H9 (cell line): ENCODE results near the gene FBXO17. TPM values are rescaled to one million over a fixed set of nuclear protein-coding genes. Genes with fewer than 3 reads are reported as not detected.

Experiments used
- DNase-seq: peaks from one replicate; pipeline ENCODE4 v3.0.0-alpha.2; 2017
- H2AFZ ChIP-seq: one replicate; pipeline ENCODE4 v1.6.1; 2013; ENCODE audit warnings: mild to moderate bottlenecking, low read length, control low read depth, moderate library complexity
- H2AK5ac ChIP-seq: 2 replicates; pipeline ENCODE4 v1.6.1; 2013; ENCODE audit warnings: low read length, control low read depth, mixed read lengths; ENCODE audit not compliant: insufficient read length
- H2BK120ac ChIP-seq: one replicate; pipeline ENCODE4 v1.6.1; 2013; ENCODE audit warnings: low read depth, mild to moderate bottlenecking, low read length, control low read depth, inconsistent platforms; ENCODE audit not compliant: poor library complexity, severe bottlenecking
- H2BK12ac ChIP-seq: 2 replicates; pipeline ENCODE4 v1.6.1; 2013; ENCODE audit warnings: low read length, control low read depth, mixed read lengths, low read depth; ENCODE audit not compliant: insufficient read length
- H2BK15ac ChIP-seq: 2 replicates; pipeline ENCODE4 v1.6.1; 2013; ENCODE audit warnings: low read depth, low read length, control low read depth
- H2BK20ac ChIP-seq: one replicate; pipeline ENCODE4 v1.6.1; 2013; ENCODE audit warnings: low read depth, mild to moderate bottlenecking, low read length, control low read depth, inconsistent platforms; ENCODE audit not compliant: poor library complexity, severe bottlenecking
- H2BK5ac ChIP-seq: 2 replicates; pipeline ENCODE4 v1.6.1; 2013; ENCODE audit warnings: low read length, control low read depth, mixed read lengths; ENCODE audit not compliant: insufficient read length
- H3K14ac ChIP-seq: 2 replicates; pipeline ENCODE4 v1.6.1; 2013; ENCODE audit warnings: low read length, control low read depth; ENCODE audit not compliant: insufficient read depth
- H3K18ac ChIP-seq: 2 replicates; pipeline ENCODE4 v1.6.1; 2013; ENCODE audit warnings: low read depth, mild to moderate bottlenecking, mixed read lengths, low read length, control low read depth; ENCODE audit not compliant: insufficient read length
- H3K23ac ChIP-seq: 2 replicates; pipeline ENCODE4 v1.6.1; 2013; ENCODE audit warnings: low read length, control low read depth, mixed read lengths, low read depth; ENCODE audit not compliant: insufficient read length
- H3K23me2 ChIP-seq: 2 replicates; pipeline ENCODE4 v1.6.1; 2013; ENCODE audit warnings: low read depth, mild to moderate bottlenecking, mixed read lengths, low read length, control low read depth; ENCODE audit not compliant: insufficient read length, poor library complexity, severe bottlenecking
- H3K27ac ChIP-seq: 2 replicates; pipeline ENCODE4 v1.5.1; 2013; ENCODE audit warnings: low read length, control low read depth, mixed read lengths, low read depth; ENCODE audit not compliant: insufficient read length
- H3K27me3 ChIP-seq: 2 replicates; pipeline ENCODE4 v1.6.1; 2013; ENCODE audit warnings: low read length, control low read depth, inconsistent platforms; ENCODE audit not compliant: insufficient read depth
- H3K4ac ChIP-seq: 2 replicates; pipeline ENCODE4 v1.6.1; 2013; ENCODE audit warnings: low read depth, mild to moderate bottlenecking, control low read depth, inconsistent platforms, low read length, moderate library complexity
- H3K4me1 ChIP-seq: 2 replicates; pipeline ENCODE4 v1.6.1; 2013; ENCODE audit warnings: low read length, control low read depth, inconsistent platforms; ENCODE audit not compliant: insufficient read depth
- H3K4me2 ChIP-seq: 2 replicates; pipeline ENCODE4 v1.6.1; 2013; ENCODE audit warnings: low read length, control low read depth, mixed read lengths; ENCODE audit not compliant: insufficient read length, insufficient read depth
- H3K56ac ChIP-seq: 2 replicates; pipeline ENCODE4 v1.6.1; 2013; ENCODE audit warnings: low read depth, mild to moderate bottlenecking, mixed read lengths, low read length, control low read depth; ENCODE audit not compliant: insufficient read length
- H3K79me1 ChIP-seq: 2 replicates; pipeline ENCODE4 v1.6.1; 2013; ENCODE audit warnings: low read depth, mild to moderate bottlenecking, moderate library complexity, low read length, control low read depth, inconsistent platforms; ENCODE audit not compliant: insufficient read depth, poor library complexity, severe bottlenecking
- H3K79me2 ChIP-seq: 2 replicates; pipeline ENCODE4 v1.6.1; 2013; ENCODE audit warnings: low read length, control low read depth, inconsistent platforms; ENCODE audit not compliant: insufficient read depth
- H3K9ac ChIP-seq: 2 replicates; pipeline ENCODE4 v1.6.1; 2013; ENCODE audit warnings: low read length, control low read depth, mixed read lengths; ENCODE audit not compliant: insufficient read length; ENCODE audit errors: extremely low read depth
- H3K9me3 ChIP-seq: one replicate; pipeline ENCODE4 v1.6.1; 2013; ENCODE audit warnings: low read depth, low read length, inconsistent platforms; ENCODE audit not compliant: control insufficient read depth
- H3T11ph ChIP-seq: one replicate; pipeline ENCODE4 v1.6.1; 2013; ENCODE audit warnings: mild to moderate bottlenecking, low read length, control low read depth, inconsistent platforms
- H4K20me1 ChIP-seq: one replicate; pipeline ENCODE4 v1.6.1; 2013; ENCODE audit not compliant: control insufficient read depth, insufficient read length, insufficient read depth
- H4K5ac ChIP-seq: 2 replicates; pipeline ENCODE4 v1.6.1; 2013; ENCODE audit warnings: low read depth, mild to moderate bottlenecking, mixed read lengths, low read length, control low read depth; ENCODE audit not compliant: insufficient read length
- H4K8ac ChIP-seq: replicated peaks from 2 replicates; pipeline ENCODE4 v1.6.1; 2013; ENCODE audit warnings: low read length, control low read depth, mixed read lengths, low read depth; ENCODE audit not compliant: insufficient read length
- H4K91ac ChIP-seq: 2 replicates; pipeline ENCODE4 v1.6.1; 2013; ENCODE audit warnings: low read depth, mild to moderate bottlenecking, moderate library complexity, mixed read lengths, low read length, control low read depth; ENCODE audit not compliant: insufficient read length
- H3K27ac Mint-ChIP-seq, 3 experiments: 2 replicates in 2 of 3; 3 replicates in 1 of 3; pipeline ENCODE4 v1.8.0; 2020 to 2021; ENCODE audit warnings: mixed read lengths in 3 of 3, mild to moderate bottlenecking in 1 of 3, moderate library complexity in 1 of 3
- H3K27me3 Mint-ChIP-seq: 2 replicates; pipeline ENCODE4 v1.8.0; 2021; ENCODE audit warnings: low read depth, mild to moderate bottlenecking, moderate library complexity, mixed read lengths
- H3K36me3 Mint-ChIP-seq, 3 experiments: 2 replicates in 2 of 3; 3 replicates in 1 of 3; pipeline ENCODE4 v1.8.0; 2020 to 2021; ENCODE audit warnings: low read depth in 3 of 3, mixed read lengths in 3 of 3; ENCODE audit not compliant: insufficient read depth in 1 of 3
- H3K4me1 Mint-ChIP-seq, 2 experiments: 2 replicates each; pipeline ENCODE4 v1.8.0; 2020; ENCODE audit warnings: mixed read lengths in 2 of 2
- H3K4me3 Mint-ChIP-seq, 2 experiments: 2 replicates in 1 of 2; 3 replicates in 1 of 2; pipeline ENCODE4 v1.8.0; 2020 to 2021; ENCODE audit warnings: mild to moderate bottlenecking in 2 of 2, mixed read lengths in 2 of 2, moderate library complexity in 1 of 2
- H3K9me3 Mint-ChIP-seq, 2 experiments: 2 replicates in 1 of 2; 3 replicates in 1 of 2; pipeline ENCODE4 v1.8.0; 2020; ENCODE audit warnings: mild to moderate bottlenecking in 2 of 2, mixed read lengths in 2 of 2, moderate library complexity in 1 of 2
- WGBS: extraction: QIAGEN DNeasy Blood & Tissue Kit; methylation state at CpG from one replicate; pipeline ENCODE4 v1.1.7; 2013; ENCODE audit warnings: missing lambda C conversion rate, low lambda C conversion rate, mixed read lengths; ENCODE audit not compliant: insufficient read length; ENCODE audit errors: extremely low coverage; 5-methylcytosine and 5-hydroxymethylcytosine counted together
- total RNA-seq: library from RNA; stranded (reverse); gene quantifications from 2 replicates; pipeline ENCODE4 v1.2.1, GENCODE V29; 2021
- TF ChIP-seq, protein P1 (sequence below): fragments of 200-600 bp; sonication (generic); conservative IDR thresholded peaks from 3 replicates; pipeline ENCODE4 v1.8.0; 2021; ENCODE audit warnings: antibody characterized with exemption, mild to moderate bottlenecking

FBXO17 gene
- total RNA-seq, 1 experiment from 2014 or later = 25.5 TPM

DNA sequence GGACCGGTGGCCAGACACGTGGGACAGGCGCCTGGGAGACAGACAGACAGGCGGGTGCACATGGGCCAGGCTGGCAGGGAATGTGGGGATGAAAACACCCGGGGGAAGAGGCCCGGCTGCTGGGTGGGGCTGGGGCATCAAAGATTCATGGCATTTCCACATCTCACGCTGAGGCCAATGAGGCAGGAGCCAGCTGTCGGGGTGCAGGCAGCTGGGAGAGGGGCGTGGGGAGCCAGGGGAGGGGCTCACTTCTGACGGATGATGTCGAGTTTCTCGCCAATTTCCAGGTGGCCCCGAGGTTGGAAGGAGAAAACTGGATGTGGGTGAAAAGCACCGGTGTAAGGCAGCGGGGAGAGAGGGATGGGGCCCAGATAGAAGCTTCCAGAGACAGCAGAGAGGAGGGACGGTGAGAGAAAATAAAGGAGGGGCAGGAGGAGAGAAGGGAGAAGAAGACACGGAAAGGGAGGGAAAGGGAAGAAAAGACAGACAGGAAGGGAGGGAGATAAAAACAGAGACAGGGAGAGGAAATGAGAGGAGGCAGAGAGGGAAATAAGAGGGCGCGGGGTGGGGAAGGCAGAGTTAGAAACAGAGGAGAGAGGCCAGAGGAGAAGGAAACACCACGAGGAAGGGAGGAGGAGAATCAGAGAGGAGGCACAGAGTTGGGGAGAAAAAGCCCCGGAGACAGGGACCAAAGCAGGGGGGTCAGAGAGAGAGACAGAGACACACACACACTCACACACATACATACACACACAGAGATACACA, 55.5 kb downstream of the FBXO17 start:
- WGBS = no CpG with 5 or more reads among the region's 21 CpGs
- no peaks in the 10 kb centered on the region for H3K79me2 ChIP-seq
- H3K56ac ChIP-seq = no peak overlapping the region
- H2AFZ ChIP-seq = no peak overlapping the region
- no peaks in the 10 kb centered on the region for H3K23me2 ChIP-seq
- Mint-ChIP-seq H3K27ac (no peak overlapping the region), H3K36me3 (peaks cover 19 to 33% (median 28%) of the 10 kb centered on the region in 3 experiments; a peak in 6 of 7 replicates), H3K4me1 (no peaks in the 10 kb centered on the region), H3K27me3 (no peaks in the 10 kb centered on the region), H3K4me3 (no peak overlapping the region), H3K9me3 (no peaks in the 10 kb centered on the region)
- no peaks in the 10 kb centered on the region for H3K9me3 ChIP-seq
- no peak overlapping the region for H4K8ac ChIP-seq
- H3K14ac ChIP-seq = no peak overlapping the region
- H4K5ac ChIP-seq = no peak overlapping the region
- H2BK12ac ChIP-seq = no peak overlapping the region
- no peak overlapping the region for H3K9ac ChIP-seq
- no peak overlapping the region for H2BK20ac ChIP-seq
- H3K27me3 ChIP-seq = no peaks in the 10 kb centered on the region
- H2AK5ac ChIP-seq = no peak overlapping the region
- H3K79me1 ChIP-seq = no peaks in the 10 kb centered on the region
- TF ChIP-seq, protein P1, sequence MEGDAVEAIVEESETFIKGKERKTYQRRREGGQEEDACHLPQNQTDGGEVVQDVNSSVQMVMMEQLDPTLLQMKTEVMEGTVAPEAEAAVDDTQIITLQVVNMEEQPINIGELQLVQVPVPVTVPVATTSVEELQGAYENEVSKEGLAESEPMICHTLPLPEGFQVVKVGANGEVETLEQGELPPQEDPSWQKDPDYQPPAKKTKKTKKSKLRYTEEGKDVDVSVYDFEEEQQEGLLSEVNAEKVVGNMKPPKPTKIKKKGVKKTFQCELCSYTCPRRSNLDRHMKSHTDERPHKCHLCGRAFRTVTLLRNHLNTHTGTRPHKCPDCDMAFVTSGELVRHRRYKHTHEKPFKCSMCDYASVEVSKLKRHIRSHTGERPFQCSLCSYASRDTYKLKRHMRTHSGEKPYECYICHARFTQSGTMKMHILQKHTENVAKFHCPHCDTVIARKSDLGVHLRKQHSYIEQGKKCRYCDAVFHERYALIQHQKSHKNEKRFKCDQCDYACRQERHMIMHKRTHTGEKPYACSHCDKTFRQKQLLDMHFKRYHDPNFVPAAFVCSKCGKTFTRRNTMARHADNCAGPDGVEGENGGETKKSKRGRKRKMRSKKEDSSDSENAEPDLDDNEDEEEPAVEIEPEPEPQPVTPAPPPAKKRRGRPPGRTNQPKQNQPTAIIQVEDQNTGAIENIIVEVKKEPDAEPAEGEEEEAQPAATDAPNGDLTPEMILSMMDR = no peak
- H3K4me1 ChIP-seq = no peaks in the 10 kb centered on the region
- H3K27ac ChIP-seq = no peak overlapping the region
- no peak overlapping the region for H3K4ac ChIP-seq
- H4K20me1 ChIP-seq = no peaks in the 10 kb centered on the region
- no peak overlapping the region for H2BK15ac ChIP-seq
- no peak overlapping the region for H2BK5ac ChIP-seq
- no peak overlapping the region for H3T11ph ChIP-seq
- H3K4me2 ChIP-seq = no peak overlapping the region
- H3K18ac ChIP-seq = no peak overlapping the region
- no peak overlapping the region for H4K91ac ChIP-seq
- no peak for DNase-seq
- no peak overlapping the region for H2BK120ac ChIP-seq
- no peak overlapping the region for H3K23ac ChIP-seq
